Effector memory CD8-positive, alpha-beta T cell (primary cell): Measurements from ENCODE around the gene LGALS12.

Source experiments
- ATAC-seq: fragments of 150-1000 bp; cut with Tn5 transposase; replicated peaks from 2 replicates; pipeline ENCODE4 v1.10.0; 2021; ENCODE audit warnings: mild to moderate bottlenecking, moderate library complexity
- DNase-seq, 3 experiments: peaks; one replicate each; pipeline ENCODE4 v3.0.0; 2021
- H3K27ac Mint-ChIP-seq, 2 donors: one replicate each; pipeline ENCODE4 v1.8.0; 2022; ENCODE audit warnings: mild to moderate bottlenecking in 2 of 2, mixed read lengths in 2 of 2, moderate library complexity in 2 of 2
- H3K27me3 Mint-ChIP-seq, 2 donors: one replicate each; pipeline ENCODE4 v1.8.0; 2022; ENCODE audit warnings: mixed read lengths in 2 of 2
- H3K36me3 Mint-ChIP-seq: one replicate; pipeline ENCODE4 v1.8.0; 2022; ENCODE audit warnings: mild to moderate bottlenecking, moderate library complexity, mixed read lengths; ENCODE audit not compliant: insufficient read depth
- H3K4me1 Mint-ChIP-seq, 2 donors: one replicate each; pipeline ENCODE4 v1.8.0; 2022; ENCODE audit warnings: low read depth in 2 of 2, mixed read lengths in 2 of 2
- H3K4me3 Mint-ChIP-seq, 2 donors: one replicate each; pipeline ENCODE4 v1.8.0; 2022; ENCODE audit warnings: mild to moderate bottlenecking in 2 of 2, mixed read lengths in 2 of 2, moderate library complexity in 2 of 2
- H3K9me3 Mint-ChIP-seq, 2 donors: one replicate each; pipeline ENCODE4 v1.8.0; 2022; ENCODE audit warnings: mixed read lengths in 2 of 2
- total RNA-seq, 9 experiments: gene quantifications; one replicate each; lab custom pipeline; 2026; lab: John Stamatoyannopoulos, UW

LGALS12 gene, protein sequence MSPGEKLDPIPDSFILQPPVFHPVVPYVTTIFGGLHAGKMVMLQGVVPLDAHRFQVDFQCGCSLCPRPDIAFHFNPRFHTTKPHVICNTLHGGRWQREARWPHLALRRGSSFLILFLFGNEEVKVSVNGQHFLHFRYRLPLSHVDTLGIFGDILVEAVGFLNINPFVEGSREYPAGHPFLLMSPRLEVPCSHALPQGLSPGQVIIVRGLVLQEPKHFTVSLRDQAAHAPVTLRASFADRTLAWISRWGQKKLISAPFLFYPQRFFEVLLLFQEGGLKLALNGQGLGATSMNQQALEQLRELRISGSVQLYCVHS
- 0 to 0.26 (median 0) reads per million in 9 experiments for total RNA-seq

- Mint-ChIP-seq H3K27ac (peak within 1 kb of the TSS; percentile 54 to 88), H3K9me3 (no peaks in the 10 kb centered on the region), H3K36me3 (peaks cover 3% of the 10 kb centered on the region), H3K4me1 (peaks cover 0 to 14% of the 10 kb centered on the region in 2 donors), H3K27me3 (no peaks in the 10 kb centered on the region), H3K4me3 (no peak within 1 kb of the TSS)
- ATAC-seq = no peak
- DNase-seq = no peak
Observed at GRCh38 chr11:63505857-63506528, at the start of gene LGALS12. LGALS12 (plus strand) TSS chr11:63506084; CDS start chr11:63506459, 375 bp downstream.

DNA sequence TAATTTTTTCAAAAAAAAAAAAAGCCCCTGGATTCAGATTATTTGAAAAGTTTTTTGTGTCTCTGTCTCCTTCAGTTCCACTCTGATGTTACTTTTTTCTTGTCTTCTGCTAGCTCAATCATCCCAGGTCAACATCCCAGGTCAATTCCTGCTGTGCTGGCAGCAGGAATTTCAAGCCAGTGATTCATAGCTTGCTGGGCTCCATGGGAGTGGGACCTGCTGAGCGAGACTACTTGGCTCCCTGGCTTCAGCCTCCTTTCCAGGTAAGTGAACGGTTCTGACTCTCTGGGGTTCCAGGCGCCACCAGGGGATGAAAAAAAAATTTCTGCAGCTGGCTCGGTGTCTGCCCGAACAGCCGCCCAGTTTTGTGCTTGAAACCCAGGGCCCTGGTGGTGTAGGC lies 46.3 kb upstream of the LGALS12 start:
- no peaks in the 10 kb centered on the region for H3K9me3 Mint-ChIP-seq
- H3K4me3 Mint-ChIP-seq = no peak overlapping the region
- no peak for ATAC-seq
- H3K27me3 Mint-ChIP-seq = peaks cover 19 to 26% of the 10 kb centered on the region in 2 donors
- no peak overlapping the region for H3K27ac Mint-ChIP-seq
- H3K36me3 Mint-ChIP-seq = no peaks in the 10 kb centered on the region
- H3K4me1 Mint-ChIP-seq = no peaks in the 10 kb centered on the region
- DNase-seq = no peak

DNA sequence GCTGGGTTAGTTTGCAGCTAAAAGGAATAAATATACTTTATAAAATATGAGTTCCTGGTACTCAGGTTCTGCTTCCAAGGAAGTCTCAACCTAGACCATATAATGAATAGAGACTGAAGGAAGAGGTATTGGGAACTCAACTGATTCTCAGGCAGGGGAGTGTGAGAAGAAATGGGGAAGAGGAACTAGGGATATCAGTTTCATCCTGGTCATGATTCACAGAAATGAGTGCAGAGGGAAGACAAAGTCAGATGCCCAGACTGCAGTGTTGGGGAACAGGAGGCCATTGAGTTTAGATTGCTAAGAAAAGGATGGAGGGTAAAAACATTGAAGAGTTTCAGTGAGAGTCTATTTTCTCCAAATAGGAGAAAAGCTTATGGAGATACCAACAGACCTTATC lies 43.7 kb upstream of the LGALS12 start:
- Mint-ChIP-seq H3K4me1 (no peaks in the 10 kb centered on the region), H3K36me3 (no peaks in the 10 kb centered on the region), H3K27ac (no peak overlapping the region)

DNA sequence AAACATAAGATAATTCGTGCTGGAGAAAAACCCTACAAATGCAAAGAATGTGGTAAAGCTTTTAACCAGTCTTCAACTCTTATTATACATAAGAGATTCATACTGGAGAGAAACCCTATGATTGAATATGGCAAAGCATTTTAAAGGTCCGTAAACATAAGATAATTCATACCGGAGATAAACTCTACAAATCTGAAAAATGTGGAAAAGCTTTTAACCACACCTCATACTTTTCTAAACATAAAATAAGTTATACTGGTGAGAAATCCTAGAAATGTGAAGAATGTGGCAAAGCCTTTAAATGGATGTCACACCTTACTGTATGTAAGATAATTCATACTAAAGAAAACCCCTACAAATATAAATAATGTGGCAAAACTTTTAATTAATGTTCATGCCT lies 35.6 kb upstream of the LGALS12 start:
- no peak for DNase-seq
- H3K27me3 Mint-ChIP-seq = peaks cover 30 to 36% of the 10 kb centered on the region in 2 donors
- no peak overlapping the region for H3K27ac Mint-ChIP-seq
- peaks cover 0 to 2% of the 10 kb centered on the region in 2 donors for H3K9me3 Mint-ChIP-seq
- ATAC-seq = no peak
- H3K36me3 Mint-ChIP-seq = no peaks in the 10 kb centered on the region
- H3K4me3 Mint-ChIP-seq = no peak overlapping the region
- H3K4me1 Mint-ChIP-seq = no peaks in the 10 kb centered on the region

More for the DNA sequence above, 43.7 kb upstream of the LGALS12 start:
- Mint-ChIP-seq H3K27me3 (peaks cover 20 to 45% of the 10 kb centered on the region in 2 donors), H3K4me3 (no peak overlapping the region), H3K9me3 (no peaks in the 10 kb centered on the region)
- ATAC-seq = no peak
- no peak for DNase-seq

DNA sequence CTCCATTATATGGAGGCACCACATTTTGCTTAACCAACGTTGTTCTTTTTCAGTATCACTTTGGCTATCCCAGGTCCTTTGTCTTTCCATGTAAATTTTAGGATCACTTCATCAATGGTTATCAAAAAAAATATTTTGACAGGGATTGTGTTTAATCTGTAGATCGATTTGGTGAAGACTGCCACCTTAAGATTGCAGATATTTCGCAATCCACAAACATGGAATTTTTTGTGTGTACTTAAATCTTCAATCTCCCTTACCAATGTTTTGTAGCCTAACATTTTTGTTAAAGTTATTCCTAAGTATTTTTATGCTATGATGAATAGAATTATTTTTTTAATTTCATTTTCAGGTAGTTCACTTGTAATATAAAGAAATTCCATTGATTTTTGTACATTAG lies 33.5 kb upstream of the LGALS12 start:
- H3K27ac Mint-ChIP-seq = no peak overlapping the region
- H3K4me1 Mint-ChIP-seq = no peaks in the 10 kb centered on the region

GRCh38 chr11:63476618-63477017 lies 29.3 kb upstream of the LGALS12 start:
- Mint-ChIP-seq H3K27me3 (peaks cover 0 to 16% of the 10 kb centered on the region in 2 donors), H3K4me1 (no peaks in the 10 kb centered on the region), H3K9me3 (peaks cover 0 to 2% of the 10 kb centered on the region in 2 donors), H3K27ac (no peak overlapping the region), H3K36me3 (no peaks in the 10 kb centered on the region), H3K4me3 (no peak overlapping the region)
- ATAC-seq (no peak), DNase-seq (no peak)

More for the DNA sequence above, 33.5 kb upstream of the LGALS12 start:
- Mint-ChIP-seq H3K9me3 (peaks cover 0 to 4% of the 10 kb centered on the region in 2 donors), H3K36me3 (no peaks in the 10 kb centered on the region), H3K27me3 (peaks cover 21 to 35% of the 10 kb centered on the region in 2 donors), H3K4me3 (no peak overlapping the region)
- no peak for DNase-seq
- no peak for ATAC-seq

DNA sequence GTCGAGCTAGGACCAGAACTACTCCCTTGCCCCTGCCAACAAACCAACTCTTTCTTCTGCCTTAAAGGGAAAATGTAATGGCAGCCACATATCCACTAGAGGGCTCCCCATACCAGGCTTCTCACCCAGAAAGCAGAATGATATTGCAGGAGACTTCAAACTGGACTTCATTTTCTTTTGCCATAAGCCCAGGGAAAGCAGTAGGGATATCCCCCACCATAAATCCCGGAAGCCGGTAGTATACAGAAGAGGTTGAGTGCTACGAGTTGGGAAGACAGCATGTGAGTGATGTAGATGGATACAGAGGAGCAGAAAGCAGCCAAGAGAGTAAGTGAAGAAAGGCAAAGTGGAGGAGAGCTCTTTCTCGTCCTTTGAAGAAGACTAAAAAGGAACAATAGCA lies 27.0 kb upstream of the LGALS12 start:
- Mint-ChIP-seq H3K4me3 (no peak overlapping the region), H3K4me1 (no peaks in the 10 kb centered on the region), H3K36me3 (no peaks in the 10 kb centered on the region), H3K27me3 (peaks cover 0 to 11% of the 10 kb centered on the region in 2 donors), H3K9me3 (peaks cover 0 to 2% of the 10 kb centered on the region in 2 donors), H3K27ac (no peak overlapping the region)
- ATAC-seq = peak; percentile 67
- peak; percentile 49 to 64 (median 53) for DNase-seq

- Mint-ChIP-seq H3K4me3 (no peak overlapping the region), H3K4me1 (no peaks in the 10 kb centered on the region), H3K9me3 (peaks cover 2 to 5% of the 10 kb centered on the region in 2 donors), H3K27ac (no peak overlapping the region), H3K36me3 (no peaks in the 10 kb centered on the region), H3K27me3 (peaks cover 0 to 11% of the 10 kb centered on the region in 2 donors)
- no peak for ATAC-seq
- no peak for DNase-seq
Observed at GRCh38 chr11:63480039-63480438, 25.8 kb upstream of the LGALS12 start.

- H3K4me1 Mint-ChIP-seq = peaks cover 0 to 2% of the 10 kb centered on the region in 2 donors
- no peaks in the 10 kb centered on the region for H3K36me3 Mint-ChIP-seq
- no peaks in the 10 kb centered on the region for H3K27me3 Mint-ChIP-seq
- no peak overlapping the region for H3K4me3 Mint-ChIP-seq
- DNase-seq (no peak), ATAC-seq (no peak)
- H3K27ac Mint-ChIP-seq = no peak overlapping the region
- peaks cover 2 to 13% of the 10 kb centered on the region in 2 donors for H3K9me3 Mint-ChIP-seq
Observed at GRCh38 chr11:63485777-63486176, 20.1 kb upstream of the LGALS12 start.

GRCh38 chr11:63488789-63489188 lies 17.1 kb upstream of the LGALS12 start:
- H3K4me1 Mint-ChIP-seq = peaks cover 3 to 7% of the 10 kb centered on the region in 2 donors
- H3K27ac Mint-ChIP-seq = peak overlapping the region in 1 of 2 donors; percentile 25
- no peak overlapping the region for H3K4me3 Mint-ChIP-seq
- no peaks in the 10 kb centered on the region for H3K36me3 Mint-ChIP-seq
- DNase-seq (no peak), ATAC-seq (no peak)
- H3K27me3 Mint-ChIP-seq = no peaks in the 10 kb centered on the region
- H3K9me3 Mint-ChIP-seq = peaks cover 2 to 13% of the 10 kb centered on the region in 2 donors

- Mint-ChIP-seq H3K27ac (no peak overlapping the region), H3K4me3 (peak overlapping the region in 1 of 2 donors; percentile 62), H3K27me3 (no peaks in the 10 kb centered on the region), H3K4me1 (peaks cover 3 to 7% of the 10 kb centered on the region in 2 donors), H3K9me3 (peaks cover 2 to 9% of the 10 kb centered on the region in 2 donors), H3K36me3 (no peaks in the 10 kb centered on the region)
- DNase-seq (no peak), ATAC-seq (no peak)
Observed at GRCh38 chr11:63489879-63490278, 16.0 kb upstream of the LGALS12 start.

DNA sequence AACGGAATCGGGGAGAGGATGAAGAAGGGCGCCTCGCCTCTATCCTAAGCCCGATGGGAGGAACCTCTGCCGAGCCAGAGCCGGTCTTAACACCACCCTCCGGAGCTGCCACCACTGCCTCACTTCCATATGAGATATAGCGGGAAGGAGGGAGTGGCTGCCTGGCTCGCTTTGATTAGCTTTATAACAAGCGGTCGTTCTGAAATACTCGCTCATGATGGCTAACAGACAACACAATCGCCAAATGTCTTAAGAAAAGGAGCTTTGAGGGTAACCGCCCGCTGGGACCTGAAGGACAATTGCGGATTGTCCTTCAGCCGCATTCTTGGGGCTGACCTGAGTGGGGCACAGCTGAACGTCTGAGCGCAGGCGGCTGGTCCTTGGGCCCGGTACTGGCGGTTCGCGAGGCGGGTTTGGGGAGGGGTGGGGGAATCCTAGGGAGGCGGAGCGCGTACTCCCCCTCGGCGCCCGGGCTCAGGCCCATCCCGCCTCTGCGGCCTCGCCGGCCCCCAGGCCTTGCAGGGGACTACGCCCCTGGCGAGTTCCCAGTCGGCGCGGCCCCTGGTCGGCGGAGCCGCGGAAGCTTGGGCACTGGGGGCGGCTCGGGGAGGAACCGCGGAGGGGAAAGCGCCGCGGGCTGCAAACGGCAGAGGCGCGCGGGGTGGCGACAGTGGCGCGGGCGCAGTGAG lies 15.2 kb upstream of the LGALS12 start, which contains the start of gene PLAAT5:
TSS of gene PLAAT5 (minus strand) at position 617 of the 689 bp plus-strand sequence. CDS start at position 484, 133 bp downstream.
- peak in 2 of 3 experiments; percentile 17 to 23 for DNase-seq
- H3K27me3 Mint-ChIP-seq = peaks cover 0 to 6% of the 10 kb centered on the region in 2 donors
- ATAC-seq = peak; percentile 65
- peak within 1 kb of the TSS; percentile 62 to 84 for H3K4me3 Mint-ChIP-seq
- peaks cover 3 to 7% of the 10 kb centered on the region in 2 donors for H3K4me1 Mint-ChIP-seq
- no peaks in the 10 kb centered on the region for H3K36me3 Mint-ChIP-seq
- peak within 1 kb of the TSS in 1 of 2 donors; percentile 52 for H3K27ac Mint-ChIP-seq
- peaks cover 0 to under 1% of the 10 kb centered on the region in 2 donors for H3K9me3 Mint-ChIP-seq

GRCh38 chr11:63491240-63491587 lies 14.7 kb upstream of the LGALS12 start:
- Mint-ChIP-seq H3K27ac (peak overlapping the region in 1 of 2 donors; percentile 52), H3K36me3 (no peaks in the 10 kb centered on the region), H3K9me3 (no peaks in the 10 kb centered on the region), H3K4me3 (peak overlapping the region; percentile 62 to 84), H3K4me1 (peaks cover 3 to 7% of the 10 kb centered on the region in 2 donors), H3K27me3 (peaks cover 0 to 6% of the 10 kb centered on the region in 2 donors)
- DNase-seq (no peak), ATAC-seq (no peak)
